ENCODE measurements around the gene STARD5. TPM values are rescaled to one million over a fixed set of nuclear protein-coding genes. Genes with fewer than 3 reads are reported as not detected.

Gene STARD5
- polyA plus RNA-seq, 2 donors: 12.2 to 17.2 TPM

DNA sequence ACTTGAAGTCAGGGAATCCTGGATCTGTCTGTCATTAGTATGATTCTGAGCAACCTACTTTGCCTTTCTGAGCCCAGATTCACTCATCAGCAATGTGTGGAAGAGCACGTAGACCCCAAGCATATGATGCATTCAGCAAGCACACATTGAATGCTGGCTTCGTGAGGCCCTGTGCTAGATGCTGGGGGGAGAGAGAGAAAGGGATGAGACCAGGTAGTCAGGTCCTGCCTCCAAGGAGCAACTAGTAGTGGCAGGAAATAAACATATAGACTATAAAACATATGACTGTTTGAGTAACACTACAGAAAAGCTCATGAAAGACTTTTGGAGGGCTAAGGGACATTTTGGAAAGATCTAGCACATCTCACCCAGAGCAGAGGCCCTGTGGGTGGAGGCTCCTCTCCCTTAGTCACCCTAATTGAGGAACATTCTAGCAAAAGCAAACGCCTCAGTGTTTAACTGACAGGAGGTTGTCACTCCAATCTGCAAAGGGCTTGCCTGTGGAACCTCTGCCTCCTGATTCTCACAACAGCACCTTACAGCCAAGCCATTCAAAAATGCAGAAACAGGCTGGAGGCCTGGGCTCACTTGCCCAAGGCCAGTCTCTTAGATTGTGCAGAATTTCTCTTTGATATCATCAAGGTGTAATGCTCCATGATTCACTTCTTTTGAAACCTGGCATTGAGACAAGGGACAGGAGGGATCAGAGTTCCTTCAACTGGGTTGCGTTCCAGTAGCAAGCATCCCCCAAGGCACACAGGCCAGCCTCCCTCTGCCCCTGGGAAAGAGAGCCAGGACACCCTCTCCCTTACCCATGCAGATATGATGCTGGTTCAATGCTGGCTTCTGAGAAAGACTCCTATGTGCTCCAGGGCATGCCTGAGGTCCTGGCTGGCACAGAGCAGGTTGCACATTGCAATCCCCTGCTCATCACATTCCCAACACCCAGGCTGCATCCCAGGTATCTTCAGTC lies 26.1 kb downstream of the STARD5 start:
- Histone ChIP-seq H3K4me3 (ENCODE audit: low read depth in 1 of 2, low read length in 2 of 2) (peak overlapping the region; percentile 27 to 35), H3K36me3 (ENCODE audit: control insufficient read depth in 2 of 2, insufficient read depth in 2 of 2, low read length in 1 of 2) (no peaks in the 10 kb centered on the region), H3K4me1 (ENCODE audit: control insufficient read depth in 2 of 2, insufficient read depth in 2 of 2, low read length in 1 of 2) (peaks cover 3 to 7% of the 10 kb centered on the region in 2 donors), H3K27ac (ENCODE audit: low read depth in 2 of 2, low read length in 1 of 2) (peak overlapping the region; percentile 52 to 72), H3K27me3 (ENCODE audit: control insufficient read depth in 1 of 2, insufficient read depth in 2 of 2, low read length in 2 of 2) (no peaks in the 10 kb centered on the region), H3K9me3 (ENCODE audit: control insufficient read depth in 2 of 2, insufficient read depth in 1 of 2, low read depth in 1 of 2, low read length in 1 of 2) (no peaks in the 10 kb centered on the region)
- WGBS, 2 donors: 61 to 63% methylated on average over 4 of the region's 4 CpGs

DNA sequence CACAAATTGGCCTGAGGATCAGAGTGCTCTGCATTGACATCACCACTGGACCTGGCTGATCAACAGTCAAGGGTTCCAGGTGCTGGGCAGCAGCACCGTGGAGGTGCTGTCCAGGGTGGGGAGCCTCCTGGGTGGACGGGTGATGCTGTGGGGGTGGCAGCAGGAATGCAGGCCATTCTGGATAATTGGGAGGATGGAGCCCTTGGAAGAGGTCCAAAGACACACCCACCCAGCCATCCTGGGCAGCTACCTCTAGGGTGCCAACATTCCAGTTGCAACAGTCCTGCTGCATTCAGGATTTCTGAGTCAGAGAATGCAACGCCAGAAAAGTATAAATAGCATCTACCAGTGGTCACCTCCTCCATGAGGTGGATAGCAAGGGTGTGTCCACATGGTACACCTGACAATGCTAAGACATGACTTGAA lies 26.8 kb downstream of the STARD5 start:
- H3K27me3 ChIP-seq (ENCODE audit: control insufficient read depth in 1 of 2, insufficient read depth in 2 of 2, low read length in 2 of 2): no peaks in the 10 kb centered on the region
- 43 to 44% methylated on average over 3 of the region's 3 CpGs for WGBS, 2 donors
- peaks cover 3 to 7% of the 10 kb centered on the region in 2 donors for H3K4me1 ChIP-seq (ENCODE audit: control insufficient read depth in 2 of 2, insufficient read depth in 2 of 2, low read length in 1 of 2)
- H3K27ac ChIP-seq (ENCODE audit: low read depth in 2 of 2, low read length in 1 of 2): peak overlapping the region; percentile 68 to 72
- peak overlapping the region; percentile 27 to 35 for H3K4me3 ChIP-seq (ENCODE audit: low read depth in 1 of 2, low read length in 2 of 2)
- no peaks in the 10 kb centered on the region for H3K9me3 ChIP-seq (ENCODE audit: control insufficient read depth in 2 of 2, insufficient read depth in 1 of 2, low read depth in 1 of 2, low read length in 1 of 2)
- no peaks in the 10 kb centered on the region for H3K36me3 ChIP-seq (ENCODE audit: control insufficient read depth in 2 of 2, insufficient read depth in 2 of 2, low read length in 1 of 2)

GRCh38 chr15:81296673-81297072 lies 27.3 kb downstream of the STARD5 start:
- 58 to 61% methylated on average over 11 of the region's 11 CpGs for WGBS, 2 donors
- Histone ChIP-seq H3K36me3 (ENCODE audit: control insufficient read depth in 2 of 2, insufficient read depth in 2 of 2, low read length in 1 of 2) (no peaks in the 10 kb centered on the region), H3K4me1 (ENCODE audit: control insufficient read depth in 2 of 2, insufficient read depth in 2 of 2, low read length in 1 of 2) (peaks cover 3 to 7% of the 10 kb centered on the region in 2 donors), H3K27me3 (ENCODE audit: control insufficient read depth in 1 of 2, insufficient read depth in 2 of 2, low read length in 2 of 2) (no peaks in the 10 kb centered on the region), H3K27ac (ENCODE audit: low read depth in 2 of 2, low read length in 1 of 2) (peak overlapping the region; percentile 68 to 69), H3K9me3 (ENCODE audit: control insufficient read depth in 2 of 2, insufficient read depth in 1 of 2, low read depth in 1 of 2, low read length in 1 of 2) (no peaks in the 10 kb centered on the region), H3K4me3 (ENCODE audit: low read depth in 1 of 2, low read length in 2 of 2) (peak overlapping the region; percentile 27 to 35)

GRCh38 chr15:81296186-81296585 lies 27.8 kb downstream of the STARD5 start:
- Histone ChIP-seq H3K9me3 (ENCODE audit: control insufficient read depth in 2 of 2, insufficient read depth in 1 of 2, low read depth in 1 of 2, low read length in 1 of 2) (no peaks in the 10 kb centered on the region), H3K4me1 (ENCODE audit: control insufficient read depth in 2 of 2, insufficient read depth in 2 of 2, low read length in 1 of 2) (peaks cover 3 to 7% of the 10 kb centered on the region in 2 donors), H3K36me3 (ENCODE audit: control insufficient read depth in 2 of 2, insufficient read depth in 2 of 2, low read length in 1 of 2) (no peaks in the 10 kb centered on the region), H3K27me3 (ENCODE audit: control insufficient read depth in 1 of 2, insufficient read depth in 2 of 2, low read length in 2 of 2) (no peaks in the 10 kb centered on the region), H3K4me3 (ENCODE audit: low read depth in 1 of 2, low read length in 2 of 2) (no peak overlapping the region), H3K27ac (ENCODE audit: low read depth in 2 of 2, low read length in 1 of 2) (peak overlapping the region; percentile 62 to 68)
- WGBS, 2 donors: 68 to 74% methylated on average over 2 of the region's 2 CpGs

- peak overlapping the region in 1 of 2 donors; percentile 68 for H3K27ac ChIP-seq (ENCODE audit: low read depth in 2 of 2, low read length in 1 of 2)
- H3K4me1 ChIP-seq (ENCODE audit: control insufficient read depth in 2 of 2, insufficient read depth in 2 of 2, low read length in 1 of 2): peaks cover 3 to 7% of the 10 kb centered on the region in 2 donors
- H3K27me3 ChIP-seq (ENCODE audit: control insufficient read depth in 1 of 2, insufficient read depth in 2 of 2, low read length in 2 of 2): no peaks in the 10 kb centered on the region
- no peaks in the 10 kb centered on the region for H3K9me3 ChIP-seq (ENCODE audit: control insufficient read depth in 2 of 2, insufficient read depth in 1 of 2, low read depth in 1 of 2, low read length in 1 of 2)
- WGBS, 2 donors: 68 to 74% methylated on average over 5 of the region's 5 CpGs
- H3K36me3 ChIP-seq (ENCODE audit: control insufficient read depth in 2 of 2, insufficient read depth in 2 of 2, low read length in 1 of 2): no peaks in the 10 kb centered on the region
- no peak overlapping the region for H3K4me3 ChIP-seq (ENCODE audit: low read depth in 1 of 2, low read length in 2 of 2)
These were observed 28.3 kb downstream of the STARD5 start for GRCh38 chr15:81295486-81296121.

DNA sequence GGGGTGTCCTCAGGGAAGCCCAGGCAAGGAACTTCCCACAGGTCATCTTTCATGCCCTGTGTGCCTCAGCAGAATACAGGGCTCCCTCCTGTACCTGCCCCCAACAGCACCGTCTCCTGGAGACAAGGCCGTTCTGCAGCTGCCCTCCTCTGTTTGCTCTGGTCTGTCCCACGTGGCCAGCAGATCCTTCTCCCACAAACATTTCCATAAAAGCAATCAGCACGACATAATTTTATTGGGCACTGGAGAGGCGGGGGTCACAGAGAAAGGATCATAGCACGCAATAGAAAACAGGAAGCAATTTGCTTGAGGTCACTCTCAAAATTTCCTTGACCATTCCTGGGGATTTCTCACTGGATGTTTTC lies 29.4 kb downstream of the STARD5 start:
- H3K4me1 ChIP-seq (ENCODE audit: control insufficient read depth in 2 of 2, insufficient read depth in 2 of 2, low read length in 1 of 2): peaks cover 3 to 7% of the 10 kb centered on the region in 2 donors
- WGBS, 2 donors: 48 to 71% methylated on average over 6 of the region's 6 CpGs
- H3K4me3 ChIP-seq (ENCODE audit: low read depth in 1 of 2, low read length in 2 of 2): no peak overlapping the region
- H3K27ac ChIP-seq (ENCODE audit: low read depth in 2 of 2, low read length in 1 of 2): peak overlapping the region; percentile 47 to 60
- H3K27me3 ChIP-seq (ENCODE audit: control insufficient read depth in 1 of 2, insufficient read depth in 2 of 2, low read length in 2 of 2): no peaks in the 10 kb centered on the region
- H3K36me3 ChIP-seq (ENCODE audit: control insufficient read depth in 2 of 2, insufficient read depth in 2 of 2, low read length in 1 of 2): no peaks in the 10 kb centered on the region
- no peaks in the 10 kb centered on the region for H3K9me3 ChIP-seq (ENCODE audit: control insufficient read depth in 2 of 2, insufficient read depth in 1 of 2, low read depth in 1 of 2, low read length in 1 of 2)

- Histone ChIP-seq H3K4me3 (ENCODE audit: low read depth in 1 of 2, low read length in 2 of 2) (no peak overlapping the region), H3K36me3 (ENCODE audit: control insufficient read depth in 2 of 2, insufficient read depth in 2 of 2, low read length in 1 of 2) (no peaks in the 10 kb centered on the region), H3K27me3 (ENCODE audit: control insufficient read depth in 1 of 2, insufficient read depth in 2 of 2, low read length in 2 of 2) (no peaks in the 10 kb centered on the region), H3K9me3 (ENCODE audit: control insufficient read depth in 2 of 2, insufficient read depth in 1 of 2, low read depth in 1 of 2, low read length in 1 of 2) (no peaks in the 10 kb centered on the region), H3K4me1 (ENCODE audit: control insufficient read depth in 2 of 2, insufficient read depth in 2 of 2, low read length in 1 of 2) (peaks cover 3 to 7% of the 10 kb centered on the region in 2 donors), H3K27ac (ENCODE audit: low read depth in 2 of 2, low read length in 1 of 2) (peak overlapping the region; percentile 60 to 66)
- WGBS, 2 donors: 68% methylated on average over 9 of the region's 9 CpGs
These were observed 30.0 kb downstream of the STARD5 start for GRCh38 chr15:81293728-81294515.

DNA sequence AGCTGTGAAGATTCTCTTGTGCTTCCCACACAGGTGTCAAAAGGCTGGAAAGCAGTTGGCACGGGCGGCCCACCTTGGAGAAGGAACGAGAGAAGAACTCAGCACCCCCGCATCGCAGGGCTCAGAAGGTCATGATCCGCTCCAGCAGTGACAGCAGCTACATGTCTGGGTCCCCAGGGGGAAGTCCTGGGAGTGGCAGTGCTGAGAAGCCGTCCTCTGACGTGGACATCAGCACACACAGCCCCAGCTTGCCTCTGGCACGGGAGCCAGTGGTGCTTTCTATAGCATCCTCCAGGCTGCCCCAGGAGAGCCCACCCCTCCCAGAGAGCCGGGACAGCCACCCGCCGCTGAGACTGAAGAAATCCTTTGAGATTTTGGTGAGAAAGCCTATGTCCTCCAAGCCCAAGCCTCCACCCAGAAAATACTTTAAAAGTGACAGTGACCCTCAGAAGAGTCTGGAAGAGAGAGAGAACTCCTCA lies 31.4 kb downstream of the STARD5 start:
- no peaks in the 10 kb centered on the region for H3K27me3 ChIP-seq (ENCODE audit: control insufficient read depth in 1 of 2, insufficient read depth in 2 of 2, low read length in 2 of 2)
- H3K4me3 ChIP-seq (ENCODE audit: low read depth in 1 of 2, low read length in 2 of 2): no peak overlapping the region
- H3K4me1 ChIP-seq (ENCODE audit: control insufficient read depth in 2 of 2, insufficient read depth in 2 of 2, low read length in 1 of 2): peaks cover 3 to 6% of the 10 kb centered on the region in 2 donors
- WGBS, 2 donors: 83 to 86% methylated on average over 12 of the region's 12 CpGs
- H3K36me3 ChIP-seq (ENCODE audit: control insufficient read depth in 2 of 2, insufficient read depth in 2 of 2, low read length in 1 of 2): no peaks in the 10 kb centered on the region
- no peak overlapping the region for H3K27ac ChIP-seq (ENCODE audit: low read depth in 2 of 2, low read length in 1 of 2)
- H3K9me3 ChIP-seq (ENCODE audit: control insufficient read depth in 2 of 2, insufficient read depth in 1 of 2, low read depth in 1 of 2, low read length in 1 of 2): no peaks in the 10 kb centered on the region

- WGBS, 2 donors: 62 to 70% methylated on average over 5 of the region's 5 CpGs
- H3K4me3 ChIP-seq (ENCODE audit: low read depth in 1 of 2, low read length in 2 of 2): no peak overlapping the region
- H3K9me3 ChIP-seq (ENCODE audit: control insufficient read depth in 2 of 2, insufficient read depth in 1 of 2, low read depth in 1 of 2, low read length in 1 of 2): no peaks in the 10 kb centered on the region
- H3K27ac ChIP-seq (ENCODE audit: low read depth in 2 of 2, low read length in 1 of 2): no peak overlapping the region
- no peaks in the 10 kb centered on the region for H3K27me3 ChIP-seq (ENCODE audit: control insufficient read depth in 1 of 2, insufficient read depth in 2 of 2, low read length in 2 of 2)
- peaks cover 2% of the 10 kb centered on the region in 2 donors for H3K4me1 ChIP-seq (ENCODE audit: control insufficient read depth in 2 of 2, insufficient read depth in 2 of 2, low read length in 1 of 2)
- no peaks in the 10 kb centered on the region for H3K36me3 ChIP-seq (ENCODE audit: control insufficient read depth in 2 of 2, insufficient read depth in 2 of 2, low read length in 1 of 2)
These were observed 31.9 kb downstream of the STARD5 start for GRCh38 chr15:81291916-81292522.

All from esophagus (tissue), 2 donors.